IMR-90 (cell line): ENCODE data around the gene ARPIN. TPM values are rescaled to one million over a fixed set of nuclear protein-coding genes. Genes with fewer than 3 reads are reported as not detected.

Source experiments
- ATAC-seq: fragments of 200-7000 bp; cut with Tn5 transposase; 2 replicates; pipeline ENCODE4 v1.9.1; 2020; ENCODE audit warnings: low read depth, mild to moderate bottlenecking, moderate library complexity
- BruUV-seq: library from RNA; stranded (reverse); fragments of 400-500 nt; replicated peaks from 2 replicates; lab custom pipeline; 2021; lab: Mats Ljungman, UMichigan
- CTCF ChIA-PET: fragments of 300-600 bp; formaldehyde crosslinking; extraction: SDS; loops from one replicate; lab custom pipeline; 2021; ENCODE audit warnings: antibody characterized with exemption; lab: Yijun Ruan, JAX
- POLR2A ChIA-PET: fragments of 300-600 bp; sonication (Branson Sonifier 250); formaldehyde crosslinking; loops from one replicate; lab custom pipeline; 2022; ENCODE audit warnings: antibody characterized with exemption; ENCODE audit not compliant: unreplicated experiment; lab: Charles Lee
- DNase-seq: peaks from one replicate; pipeline ENCODE4 v3.0.0; 2013
- H2AFZ ChIP-seq: replicated peaks from 2 replicates; pipeline ENCODE3; 2013; ENCODE audit warnings: low read length, mild to moderate bottlenecking; ENCODE audit not compliant: poor library complexity
- H2AK5ac ChIP-seq: 2 replicates; pipeline ENCODE4 v1.6.1; 2013; ENCODE audit warnings: low read depth, low read length, inconsistent platforms
- H2AK9ac ChIP-seq: replicated peaks from 2 replicates; pipeline ENCODE3; 2013; ENCODE audit warnings: mild to moderate bottlenecking, low read depth, low read length, moderate library complexity; ENCODE audit not compliant: poor library complexity
- H2BK120ac ChIP-seq: 2 replicates; pipeline ENCODE4 v1.6.1; 2013; ENCODE audit warnings: low read depth, low read length, inconsistent platforms
- H2BK15ac ChIP-seq: 3 replicates; pipeline ENCODE4 v1.6.1; 2013; ENCODE audit warnings: low read depth, low read length, inconsistent platforms
- H2BK20ac ChIP-seq: 2 replicates; pipeline ENCODE4 v1.6.1; 2013; ENCODE audit warnings: low read depth, mild to moderate bottlenecking, inconsistent platforms, low read length, moderate library complexity
- H2BK5ac ChIP-seq: 2 replicates; pipeline ENCODE4 v1.6.1; 2013; ENCODE audit warnings: mild to moderate bottlenecking, low read depth, low read length, inconsistent platforms; ENCODE audit not compliant: poor library complexity, severe bottlenecking
- H3K14ac ChIP-seq: replicated peaks from 2 replicates; pipeline ENCODE4 v1.6.1; 2013; ENCODE audit warnings: low read depth, low read length, inconsistent platforms
- H3K18ac ChIP-seq: 2 replicates; pipeline ENCODE4 v1.6.1; 2013; ENCODE audit warnings: low read depth, low read length, control low read depth
- H3K23ac ChIP-seq: 2 replicates; pipeline ENCODE4 v1.6.1; 2013; ENCODE audit warnings: low read depth, low read length, inconsistent platforms
- H3K27ac ChIP-seq: 2 replicates; pipeline ENCODE4 v1.5.1; 2013; ENCODE audit warnings: mild to moderate bottlenecking, control low read depth, low read length; ENCODE audit not compliant: insufficient read depth
- H3K27me3 ChIP-seq: 2 replicates; pipeline ENCODE4 v1.6.1; 2013; ENCODE audit warnings: low read length; ENCODE audit not compliant: control insufficient read depth, insufficient read depth
- H3K36me3 ChIP-seq: 2 replicates; pipeline ENCODE4 v1.6.1; 2013; ENCODE audit warnings: low read length, mixed read lengths; ENCODE audit not compliant: control insufficient read depth, insufficient read depth
- H3K4ac ChIP-seq: 2 replicates; pipeline ENCODE4 v1.6.1; 2013; ENCODE audit warnings: low read depth, low read length, inconsistent platforms
- H3K4me1 ChIP-seq: 2 replicates; pipeline ENCODE4 v1.6.1; 2013; ENCODE audit warnings: low read length, mixed read lengths; ENCODE audit not compliant: control insufficient read depth, insufficient read depth
- H3K4me2 ChIP-seq: 2 replicates; pipeline ENCODE4 v1.6.1; 2013; ENCODE audit warnings: low read depth, mild to moderate bottlenecking, control low read depth, low read length, moderate library complexity
- H3K4me3 ChIP-seq: 2 replicates; pipeline ENCODE4 v1.5.1; 2013; ENCODE audit warnings: low read depth, mild to moderate bottlenecking, control low read depth, low read length, moderate library complexity; ENCODE audit not compliant: insufficient read depth
- H3K56ac ChIP-seq: 2 replicates; pipeline ENCODE4 v1.6.1; 2013; ENCODE audit warnings: low read length, inconsistent platforms; ENCODE audit not compliant: insufficient read depth; ENCODE audit errors: extremely low read depth
- H3K79me1 ChIP-seq, 2 experiments: 2 replicates each; pipeline ENCODE4 v1.6.1; 2013; ENCODE audit warnings: low read length in 2 of 2, inconsistent platforms in 1 of 2, low read depth in 1 of 2
- H3K9ac ChIP-seq: 2 replicates; pipeline ENCODE4 v1.6.1; 2013; ENCODE audit warnings: low read depth, low read length, control low read depth
- H3K9me1 ChIP-seq: 2 replicates; pipeline ENCODE4 v1.6.1; 2013; ENCODE audit warnings: low read length, inconsistent platforms; ENCODE audit not compliant: insufficient read depth
- H3K9me3 ChIP-seq: 2 replicates; pipeline ENCODE4 v1.6.1; 2013; ENCODE audit warnings: low read length; ENCODE audit not compliant: control insufficient read depth, insufficient read depth
- H4K20me1 ChIP-seq: 2 replicates; pipeline ENCODE4 v1.6.1; 2013; ENCODE audit warnings: low read length, inconsistent platforms; ENCODE audit not compliant: insufficient read depth
- H4K5ac ChIP-seq: 2 replicates; pipeline ENCODE4 v1.6.1; 2013; ENCODE audit warnings: mild to moderate bottlenecking, low read depth, low read length, control low read depth
- H4K8ac ChIP-seq, 2 experiments: 2 replicates each; pipeline ENCODE4 v1.6.1; 2013; ENCODE audit warnings: low read depth in 2 of 2, low read length in 2 of 2, control low read depth in 1 of 2, inconsistent platforms in 1 of 2
- H4K91ac ChIP-seq: 2 replicates; pipeline ENCODE4 v1.6.1; 2013; ENCODE audit warnings: low read depth, low read length, inconsistent platforms; ENCODE audit not compliant: insufficient read depth
- POLR2A ChIP-seq: IDR thresholded peaks from 2 replicates; pipeline ENCODE4 v1.6.1; 2012; ENCODE audit warnings: mild to moderate bottlenecking, low read depth, low read length
- WGBS, 2 experiments: methylation state at CpG; one replicate each; pipeline versions ENCODE4 v1.1.5 to v1.1.7; 2013; ENCODE audit warnings: missing lambda C conversion rate in 2 of 2; ENCODE audit not compliant: insufficient read length in 1 of 2; ENCODE audit errors: extremely low coverage in 2 of 2; 5-methylcytosine and 5-hydroxymethylcytosine counted together
- dilution Hi-C: fragments of 300-500 bp; cut with HindIII; formaldehyde crosslinking; loops from one replicate; pipeline ENCODE4 v1.14.3; 2018; ENCODE audit warnings: low sequenced_read_pairs; ENCODE audit not compliant: unreplicated experiment
- in situ Hi-C: fragments of 300-500 bp; cut with MboI; formaldehyde crosslinking; loops from 3 replicates; pipeline ENCODE4 v1.14.3; 2019; ENCODE audit warnings: low sequenced_read_pairs, inconsistent platforms, mixed read lengths
- intact Hi-C: fragments of 100-400 bp; cut with micrococcal nuclease; formaldehyde crosslinking; loops from 2 replicates; pipeline ENCODE4 v1.10.0; 2022
- polyA plus RNA-seq, 3 experiments: library from polyadenylated mRNA; depleted of rRNA; stranded (reverse); fragments of >200 nt; gene quantifications; 2 replicates each; pipeline ENCODE4 v1.2.3, GENCODE V29; 2012; ENCODE audit warnings: low replicate concordance in 1 of 3
- total RNA-seq: library from RNA; depleted of rRNA; stranded (reverse); fragments of >200 nt; gene quantifications from 2 replicates; pipeline ENCODE4 v1.2.3, GENCODE V29; 2012

ARPIN gene
- total and polyA plus RNA-seq, 2 of the 4 experiments (the other 2 are of a cell fraction): 3.9 to 8.8 TPM

- Histone ChIP-seq H3K4me3 (no peak overlapping the region), H2BK120ac (no peak overlapping the region), H3K27me3 (no peaks in the 10 kb centered on the region), H2AK5ac (no peak overlapping the region), H3K23ac (no peak overlapping the region; the same call in 1 of the 2 replicates), H3K9me1 (peaks cover 3% of the 10 kb centered on the region; the same call in 1 of the 2 replicates), H3K27ac (no peak overlapping the region), H3K56ac (no peak overlapping the region), H3K4ac (no peak overlapping the region), H3K4me2 (no peak overlapping the region), H3K14ac (no peak overlapping the region), H3K9me3 (no peaks in the 10 kb centered on the region), H3K36me3 (peaks cover 8% of the 10 kb centered on the region), H3K4me1 (peaks cover under 1% of the 10 kb centered on the region; the same call in 1 of the 2 replicates), H3K79me1 (peaks cover 0 to 11% of the 10 kb centered on the region in 2 experiments; a peak in 1 of 4 replicates), H4K5ac (no peak overlapping the region), H4K20me1 (no peaks in the 10 kb centered on the region), H2AK9ac (no peak overlapping the region), H2BK5ac (no peak overlapping the region), H3K9ac (no peak overlapping the region), H2BK20ac (no peak overlapping the region), H4K8ac (no peak overlapping the region), H4K91ac (no peak overlapping the region), H2BK15ac (no peak overlapping the region), H2AFZ (no peak overlapping the region), H3K18ac (no peak overlapping the region)
- ChIA-PET CTCF (interaction anchor here (1.4 kb wide), 1 partner anchor 14 kb away, joined by 7 read pairs; no protein-coding TSS in a partner anchor), POLR2A (no interaction called here)
- ATAC-seq: no peak
- TF ChIP-seq POLR2A: no peak
- intact Hi-C loops (no loop called here), dilution Hi-C loops (loop anchor here (25.0 kb wide), 1 partner anchor 98 kb away; the partner anchor contains the start of gene MESP1), in situ Hi-C loops (no loop called here)
- BruUV-seq: no TSS peak
- DNase-seq: no peak
- no CpG with 5 or more reads among the region's 3 CpGs for WGBS, 2 experiments
These were observed 52.3 kb downstream of the ARPIN start for GRCh38 chr15:89860431-89860830.
